Stimulated activated CD4-positive, alpha-beta T cell treated with anti-CD3 and anti-CD28 coated beads, TNF-alpha, amount 100 ng/mL, for 24 hours (primary cell): ENCODE data around the gene ZNF616.

Source experiments
- DNase-seq, 3 experiments: peaks; one replicate each; pipeline ENCODE4 v3.0.0-alpha.2; 2020; ENCODE audit warnings: low read depth in 3 of 3

The ZNF616 gene

DNA sequence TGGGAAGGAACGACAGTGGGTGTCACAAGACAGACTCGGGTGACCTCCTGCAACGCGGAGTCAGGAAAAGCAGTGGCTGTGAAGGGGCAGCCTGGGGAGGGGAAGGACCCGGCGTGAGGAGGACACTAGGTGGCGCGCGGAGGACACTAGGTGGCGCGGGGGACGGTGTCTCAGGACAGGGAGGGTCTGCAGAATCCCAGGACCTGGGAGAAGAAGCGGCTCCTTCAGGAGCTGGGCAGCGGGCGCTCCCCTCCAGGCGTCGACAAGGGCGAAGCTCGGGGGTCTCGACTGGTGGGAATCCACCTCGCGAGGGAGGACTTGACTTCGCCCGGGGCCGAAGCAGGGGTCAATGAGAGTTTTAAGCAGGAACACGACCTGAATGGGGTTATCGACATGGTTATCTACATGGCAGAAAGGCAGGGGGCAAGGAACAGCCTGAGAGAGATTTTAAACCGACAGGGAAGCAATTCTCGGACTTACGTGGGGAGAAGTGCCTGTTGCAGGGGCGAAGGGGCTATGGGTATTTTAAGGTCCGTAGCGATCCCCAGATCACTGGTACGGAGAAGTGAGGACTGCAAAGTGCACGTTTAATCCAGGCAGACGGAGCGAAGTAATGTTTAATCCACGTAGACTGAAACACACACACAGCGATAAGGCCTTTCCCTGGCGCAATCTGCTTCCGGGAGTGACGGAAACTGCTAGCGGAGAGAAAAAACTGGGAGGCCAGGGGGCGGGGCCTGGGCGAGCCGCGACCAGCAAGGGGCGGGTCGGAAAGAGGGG, at the start of gene ZNF616:
ZNF616 (minus strand) TSS at position 687 of the 780 bp plus-strand sequence. CDS start 9,426 bp downstream, outside the sequence.
- DNase-seq = peak; percentile 59 to 98 (median 96)

- DNase-seq = peak in 2 of 3 experiments; percentile 4 to 95
Observed at GRCh38 chr19:52188822-52189734, 49.3 kb upstream of the ZNF616 start.

GRCh38 chr19:52187407-52187806, 47.7 kb upstream of the ZNF616 start:
- DNase-seq = no peak

GRCh38 chr19:52176574-52176973, 36.8 kb upstream of the ZNF616 start:
- no peak for DNase-seq

DNA sequence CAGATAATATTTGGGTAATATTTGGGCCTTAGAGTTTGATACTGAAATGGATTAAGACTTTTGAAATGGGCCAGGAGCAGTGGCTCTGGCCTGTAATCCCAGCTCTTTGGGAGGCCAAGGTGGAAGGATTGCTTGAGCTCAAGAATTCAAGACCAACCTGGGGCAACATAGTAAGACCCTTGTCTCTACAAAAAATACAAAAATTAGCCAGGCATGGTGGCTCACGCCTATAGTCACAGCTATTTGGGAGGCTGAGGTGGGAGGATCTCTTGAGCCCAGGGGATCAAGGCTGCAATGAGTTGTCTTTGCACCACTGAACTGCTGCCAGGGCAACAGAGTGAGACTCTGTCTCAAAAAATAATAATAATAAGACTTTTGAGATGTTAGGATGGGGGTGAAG, 32.6 kb upstream of the ZNF616 start:
- DNase-seq = no peak

GRCh38 chr19:52171321-52172169, 31.8 kb upstream of the ZNF616 start, which contains the start of gene ZNF836:
TSS of gene ZNF836 (minus strand) at chr19:52171621. CDS start at chr19:52168072, 3,549 bp downstream.
- peak; percentile 79 to 90 (median 81) for DNase-seq

GRCh38 chr19:52170863-52171320, 31.2 kb upstream of the ZNF616 start:
- no peak for DNase-seq

GRCh38 chr19:52170304-52170703, 30.6 kb upstream of the ZNF616 start:
- no peak for DNase-seq

DNA sequence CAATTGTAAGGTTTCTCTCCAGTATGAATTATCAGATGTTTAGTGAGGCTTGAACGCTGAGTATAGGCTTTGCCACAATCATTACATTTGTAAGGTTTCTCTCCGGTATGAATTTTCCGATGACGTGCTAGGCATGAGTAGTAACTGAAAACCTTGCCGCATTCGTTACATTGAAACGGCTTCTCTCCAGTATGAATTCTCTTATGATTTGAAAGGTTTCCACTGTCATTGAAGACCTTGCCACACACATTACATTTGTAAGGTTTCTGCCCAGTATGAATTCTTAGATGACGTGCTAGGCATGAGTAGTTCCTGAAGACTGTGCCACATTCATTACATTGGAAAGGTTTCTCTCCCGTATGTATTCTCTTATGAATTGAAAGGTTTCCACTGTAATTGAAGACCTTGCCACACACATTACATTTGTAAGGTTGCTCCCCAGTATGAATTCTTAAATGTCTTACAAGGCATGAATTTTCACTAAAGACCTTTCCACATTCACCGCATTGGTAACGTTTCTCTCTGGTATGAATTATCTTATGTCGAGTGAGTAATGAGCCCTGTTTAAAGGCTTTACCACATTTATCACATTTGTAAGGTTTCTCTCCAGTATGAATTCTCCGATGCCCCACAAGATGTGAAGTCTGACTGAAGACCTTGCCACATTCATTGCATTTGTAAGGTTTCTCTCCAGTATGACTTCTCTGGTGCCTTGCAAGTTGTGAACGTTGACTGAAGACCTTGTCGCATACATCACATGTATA, 16.0 kb upstream of the ZNF616 start:
- DNase-seq = no peak

GRCh38 chr19:52148256-52148655, 8.5 kb upstream of the ZNF616 start:
- no peak for DNase-seq

GRCh38 chr19:52142001-52142595, 2.4 kb upstream of the ZNF616 start:
- DNase-seq = no peak

- no peak for DNase-seq
Observed at GRCh38 chr19:52141203-52141602, 1.5 kb upstream of the ZNF616 start.

GRCh38 chr19:52140032-52140710, 433 bp upstream of the ZNF616 start:
- peak in 1 of 3 experiments; percentile 97 for DNase-seq

- no peak for DNase-seq
Observed at GRCh38 chr19:52138983-52139251, 821 bp downstream of the ZNF616 start.

GRCh38 chr19:52138278-52138982, 1.3 kb downstream of the ZNF616 start:
- DNase-seq = peak in 1 of 3 experiments; percentile 31

DNA sequence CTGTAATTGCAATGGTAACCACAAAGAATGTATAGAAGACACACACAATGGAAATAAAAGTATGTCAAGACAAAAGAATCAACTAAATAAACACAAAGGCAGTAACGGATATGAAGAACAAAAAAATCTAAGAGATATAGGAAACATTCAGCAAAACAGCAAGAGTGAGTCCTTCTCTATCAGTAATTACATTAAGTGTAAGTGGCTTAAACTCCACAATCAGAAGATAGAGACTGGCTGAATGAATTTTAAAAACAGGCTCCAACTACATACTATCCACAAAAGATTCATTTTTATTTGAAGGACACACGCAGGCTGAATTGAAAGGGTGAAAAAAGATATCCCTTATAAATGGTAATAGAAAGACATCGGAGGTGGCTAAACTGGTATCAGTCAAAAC, 19.5 kb downstream of the ZNF616 start:
- DNase-seq = no peak

DNA sequence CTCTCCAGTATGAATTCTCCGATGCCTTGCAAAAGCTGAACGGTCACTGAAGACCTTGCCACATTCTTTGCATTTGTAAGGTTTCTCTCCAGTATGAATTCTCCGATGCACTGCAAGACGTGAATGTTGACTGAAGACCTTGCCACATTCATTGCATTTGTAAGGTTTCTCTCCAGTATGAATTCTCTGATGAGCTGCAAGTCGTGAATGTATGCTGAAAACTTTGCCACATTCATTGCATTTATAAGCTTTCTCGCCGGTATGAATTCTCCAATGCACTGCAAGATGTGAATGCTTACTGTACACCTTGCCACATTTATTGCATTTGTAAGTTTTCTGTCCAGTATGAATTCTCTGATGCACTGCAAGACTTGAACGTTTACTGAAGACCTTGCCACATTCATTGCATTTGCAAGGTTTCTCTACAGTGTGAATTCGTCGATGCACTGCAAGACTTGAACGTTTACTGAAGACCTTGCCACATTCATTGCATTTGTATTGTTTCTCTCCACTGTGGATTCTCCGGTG, 24.1 kb downstream of the ZNF616 start:
- DNase-seq = no peak

GRCh38 chr19:52114691-52115090, 25.0 kb downstream of the ZNF616 start:
- DNase-seq = no peak

DNA sequence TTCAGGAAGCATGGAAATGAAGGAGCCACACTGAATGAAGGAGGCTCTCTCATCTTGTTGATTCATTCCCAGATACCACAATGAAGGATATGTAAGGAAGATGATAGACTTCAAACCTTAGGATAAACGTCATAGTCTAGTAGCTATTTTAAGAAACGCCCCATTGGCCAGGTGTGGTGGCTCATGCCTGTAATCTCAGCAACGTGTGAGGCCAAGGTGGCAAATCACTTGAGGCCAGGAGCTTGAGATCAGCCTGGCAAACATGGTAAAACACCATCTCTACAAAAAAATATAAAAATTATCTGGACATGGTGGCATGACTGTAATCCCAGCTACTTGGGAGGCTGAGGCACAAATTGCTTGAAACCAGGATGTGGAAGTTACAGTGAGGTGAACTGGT, 27.1 kb downstream of the ZNF616 start:
- DNase-seq = no peak
